Cardiac fibroblast (primary cell): Measurements from ENCODE around the gene OLA1.

ENCODE experiments used
- DNase-seq, 2 donors: peaks; one replicate each; pipeline versions ENCODE4 v3.0.0 to v3.0.0-alpha.2; 2010; ENCODE audit warnings: low read depth in 2 of 2
- H3K4me3 ChIP-seq, 2 donors: replicated peaks in 1 of 2; 1 replicate in 1 of 2; 2 replicates in 1 of 2; pipeline ENCODE4 v1.5.1; 2011; ENCODE audit warnings: low read depth in 2 of 2, low read length in 2 of 2, mild to moderate bottlenecking in 2 of 2, moderate library complexity in 1 of 2
- TF ChIP-seq, protein P1 (sequence below): IDR thresholded peaks from one replicate; pipeline ENCODE4 v1.5.1; 2011; ENCODE audit warnings: low read depth, mild to moderate bottlenecking, low read length, inconsistent platforms

OLA1 gene

GRCh38 chr2:174067815-174068214 lies 180.5 kb downstream of the OLA1 start:
- TF ChIP-seq, protein P1, sequence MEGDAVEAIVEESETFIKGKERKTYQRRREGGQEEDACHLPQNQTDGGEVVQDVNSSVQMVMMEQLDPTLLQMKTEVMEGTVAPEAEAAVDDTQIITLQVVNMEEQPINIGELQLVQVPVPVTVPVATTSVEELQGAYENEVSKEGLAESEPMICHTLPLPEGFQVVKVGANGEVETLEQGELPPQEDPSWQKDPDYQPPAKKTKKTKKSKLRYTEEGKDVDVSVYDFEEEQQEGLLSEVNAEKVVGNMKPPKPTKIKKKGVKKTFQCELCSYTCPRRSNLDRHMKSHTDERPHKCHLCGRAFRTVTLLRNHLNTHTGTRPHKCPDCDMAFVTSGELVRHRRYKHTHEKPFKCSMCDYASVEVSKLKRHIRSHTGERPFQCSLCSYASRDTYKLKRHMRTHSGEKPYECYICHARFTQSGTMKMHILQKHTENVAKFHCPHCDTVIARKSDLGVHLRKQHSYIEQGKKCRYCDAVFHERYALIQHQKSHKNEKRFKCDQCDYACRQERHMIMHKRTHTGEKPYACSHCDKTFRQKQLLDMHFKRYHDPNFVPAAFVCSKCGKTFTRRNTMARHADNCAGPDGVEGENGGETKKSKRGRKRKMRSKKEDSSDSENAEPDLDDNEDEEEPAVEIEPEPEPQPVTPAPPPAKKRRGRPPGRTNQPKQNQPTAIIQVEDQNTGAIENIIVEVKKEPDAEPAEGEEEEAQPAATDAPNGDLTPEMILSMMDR: no peak
- H3K4me3 ChIP-seq: no peak overlapping the region
- DNase-seq: no peak

GRCh38 chr2:174066871-174067270 lies 181.5 kb downstream of the OLA1 start:
- TF ChIP-seq, protein P1: no peak
- H3K4me3 ChIP-seq: no peak overlapping the region
- no peak for DNase-seq

DNA sequence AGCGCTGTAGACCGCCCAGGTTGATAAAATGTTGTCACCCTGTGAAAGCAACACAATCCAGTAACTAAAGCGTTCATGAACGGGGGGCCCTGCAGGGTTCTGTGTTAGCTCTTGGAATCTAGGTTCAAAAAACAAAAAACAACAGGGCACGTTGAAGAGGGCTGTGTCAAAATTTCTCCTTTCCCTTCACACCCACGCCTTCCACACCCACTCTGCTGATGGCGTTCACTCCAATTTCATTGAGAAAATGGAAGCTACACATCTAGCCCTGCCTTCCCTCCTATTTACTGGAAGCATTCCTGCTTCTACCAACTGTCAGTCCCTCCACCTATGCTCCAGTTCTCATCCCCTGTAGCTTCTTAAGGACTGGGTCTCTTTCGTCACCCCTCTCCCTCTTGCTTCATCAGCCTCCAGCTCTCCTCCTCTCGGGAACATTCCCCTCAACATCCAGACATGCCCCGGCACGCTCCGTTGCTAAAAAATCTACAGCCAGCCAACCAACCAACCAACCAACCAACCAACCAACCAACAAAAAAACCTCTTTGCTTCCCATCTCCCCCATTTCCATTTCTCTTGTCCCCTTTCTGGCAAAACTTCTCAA lies 184.7 kb downstream of the OLA1 start:
- TF ChIP-seq, protein P1: no peak
- DNase-seq: no peak
- H3K4me3 ChIP-seq: no peak overlapping the region

DNA sequence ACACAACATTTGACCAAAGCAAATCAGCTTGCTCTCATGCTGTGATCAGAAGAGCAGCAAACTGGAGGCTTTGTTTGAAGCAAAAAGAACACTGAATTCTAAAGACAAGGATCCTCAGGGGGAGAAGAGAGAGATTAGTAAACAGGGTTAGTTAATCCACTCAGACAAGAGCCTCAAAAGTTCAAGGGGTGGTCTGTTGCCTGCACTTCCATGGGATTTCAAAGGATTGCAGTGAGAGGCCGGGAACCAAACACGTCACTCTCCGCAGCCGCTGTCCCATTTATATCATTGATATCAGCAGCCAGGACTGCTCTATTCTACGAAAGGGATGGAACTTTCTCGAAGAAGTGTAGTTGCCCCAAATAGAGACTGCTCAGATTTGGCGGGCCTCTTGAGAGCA lies 185.4 kb downstream of the OLA1 start:
- TF ChIP-seq, protein P1: no peak
- DNase-seq: peak in 1 of 2 donors; percentile 12
- H3K4me3 ChIP-seq: no peak overlapping the region

DNA sequence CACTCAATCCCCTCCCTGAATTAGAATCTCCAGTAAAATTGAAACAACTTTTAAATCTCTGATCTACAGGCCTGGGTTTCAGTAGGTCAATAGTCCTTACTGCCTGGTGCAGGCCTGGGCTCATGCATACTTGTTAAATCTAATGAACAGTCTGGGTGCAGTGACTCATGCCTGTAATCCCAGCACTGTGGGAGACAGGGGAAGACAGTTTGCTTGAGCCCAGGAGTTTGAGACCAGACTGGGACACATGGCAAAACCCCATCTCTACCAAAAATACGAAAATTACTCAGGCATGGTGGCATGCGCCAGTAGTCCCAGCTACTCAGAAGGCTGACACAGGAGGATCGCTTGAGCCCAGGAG lies 188.5 kb downstream of the OLA1 start:
- H3K4me3 ChIP-seq: no peak overlapping the region
- TF ChIP-seq, protein P1: no peak
- peak in 1 of 2 donors; percentile 41 for DNase-seq

DNA sequence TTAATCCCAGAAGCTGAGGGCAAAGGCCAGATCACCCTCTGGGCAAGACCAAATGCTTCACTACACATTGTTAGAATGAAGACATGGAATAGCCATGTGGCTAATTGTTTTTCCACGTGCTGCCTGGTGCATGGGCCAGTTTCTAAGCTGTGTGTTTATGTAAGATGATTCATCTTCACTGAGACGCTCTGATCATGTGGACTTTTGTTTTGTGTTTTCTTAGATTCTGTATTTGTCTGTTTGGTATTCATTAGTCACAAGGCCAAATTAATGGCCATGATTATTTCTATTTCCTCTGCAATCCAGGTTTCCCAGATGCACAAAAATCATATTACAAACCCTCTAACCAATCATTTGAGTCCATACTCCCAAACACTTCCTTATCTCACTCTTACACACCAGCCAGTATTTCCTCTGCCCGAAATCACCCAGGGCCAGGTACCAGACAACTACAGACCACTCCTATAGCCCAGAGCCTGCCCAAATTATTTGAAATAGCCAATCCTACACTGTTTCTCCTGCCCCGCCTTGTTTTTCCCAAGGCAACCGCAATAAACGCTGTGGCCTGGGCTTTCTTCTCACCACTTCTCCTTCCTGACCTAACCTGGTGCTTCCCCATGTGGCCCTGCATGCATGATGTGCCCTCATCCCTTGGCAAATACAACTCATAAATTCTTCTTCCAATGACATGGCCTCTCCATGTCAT lies 189.0 kb downstream of the OLA1 start:
- H3K4me3 ChIP-seq: no peak overlapping the region
- TF ChIP-seq, protein P1: no peak
- DNase-seq: peak in 1 of 2 donors; percentile 87
